CD4-positive, alpha-beta T cell treated with Interleukin-12 subunit alpha and Interleukin-12 subunit beta, for 1 hour (primary cell): Measurements from ENCODE around the gene LACTBL1.

Source experiments
- DNase-seq: peaks from one replicate; pipeline ENCODE4 v3.0.0-alpha.2; 2020

Gene LACTBL1

DNA sequence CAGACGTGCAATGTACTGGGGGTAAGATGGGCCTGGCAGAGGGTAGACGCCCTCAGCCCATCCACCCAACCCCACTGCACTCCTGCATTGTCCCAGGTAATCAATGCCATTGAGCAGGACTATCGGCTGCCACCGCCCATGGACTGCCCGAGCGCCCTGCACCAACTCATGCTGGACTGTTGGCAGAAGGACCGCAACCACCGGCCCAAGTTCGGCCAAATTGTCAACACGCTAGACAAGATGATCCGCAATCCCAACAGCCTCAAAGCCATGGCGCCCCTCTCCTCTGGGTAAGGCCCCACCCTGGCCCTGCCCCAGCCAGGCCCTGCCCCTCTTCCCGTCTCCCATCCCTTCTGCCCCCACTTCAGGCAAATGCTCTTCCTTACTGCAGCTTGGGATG is 62.4 kb downstream of the LACTBL1 start:
- DNase-seq: no peak

DNA sequence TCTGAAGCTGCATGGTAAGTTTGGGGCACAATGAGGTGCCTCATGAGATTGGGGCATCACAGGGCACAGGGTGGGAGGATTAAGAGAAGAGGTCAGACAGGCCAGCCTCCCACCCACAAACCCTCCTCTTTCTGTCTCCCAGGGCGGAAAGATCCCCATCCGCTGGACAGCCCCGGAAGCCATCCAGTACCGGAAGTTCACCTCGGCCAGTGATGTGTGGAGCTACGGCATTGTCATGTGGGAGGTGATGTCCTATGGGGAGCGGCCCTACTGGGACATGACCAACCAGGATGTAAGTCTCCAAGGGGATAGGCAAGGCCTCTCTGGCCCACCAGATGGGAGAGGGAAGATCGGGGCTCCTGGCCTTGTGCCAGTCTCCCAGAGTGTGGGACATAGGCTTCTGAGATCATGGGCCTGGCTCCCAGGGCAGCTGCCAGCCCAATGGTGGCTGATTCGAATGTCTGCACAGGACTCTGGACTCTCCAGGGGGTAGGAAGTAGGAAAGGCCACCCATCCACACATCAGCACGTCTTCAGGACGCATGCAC is 63.7 kb downstream of the LACTBL1 start:
- no peak for DNase-seq

DNA sequence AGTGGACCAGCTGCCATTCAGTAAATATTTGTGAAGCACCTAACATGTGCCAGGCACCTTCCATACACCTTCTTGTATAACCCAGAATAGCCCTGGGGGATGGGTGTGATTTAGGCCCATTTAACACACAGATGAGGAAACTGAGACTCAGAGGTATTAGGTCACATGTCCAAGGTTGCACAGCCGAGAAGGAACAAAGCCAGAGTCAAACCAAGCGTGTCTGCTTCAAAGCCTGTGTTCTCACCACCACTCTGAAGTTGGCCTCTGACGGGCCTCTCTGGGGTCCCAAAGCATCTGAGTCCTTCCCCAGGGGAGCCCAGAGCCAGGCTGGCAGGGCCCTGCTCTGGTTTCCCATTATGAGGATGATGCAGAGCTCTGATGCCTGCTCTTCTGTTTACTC is 65.1 kb downstream of the LACTBL1 start:
- DNase-seq: no peak

DNA sequence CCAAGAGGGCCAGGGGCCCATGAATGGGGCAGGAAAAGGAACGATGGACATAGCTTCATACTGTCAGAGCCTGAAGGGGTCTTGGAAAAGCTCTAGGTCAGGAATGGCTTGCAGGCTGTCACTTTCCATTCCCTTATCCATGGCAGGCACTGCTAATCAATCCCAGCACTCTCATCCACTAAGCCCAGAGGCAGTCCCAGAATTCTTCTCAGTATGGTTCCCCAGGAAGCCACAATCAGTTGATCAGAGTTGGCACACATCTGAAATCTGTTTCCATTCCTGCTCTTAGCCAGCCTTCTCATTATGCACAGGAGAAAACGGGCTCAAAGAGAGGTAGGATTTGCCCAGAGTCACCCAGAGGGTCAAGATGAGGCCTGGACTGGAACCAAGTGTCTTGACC is 65.7 kb downstream of the LACTBL1 start:
- no peak for DNase-seq

GRCh38 chr1:22903113-22903512 is 69.6 kb downstream of the LACTBL1 start:
- no peak for DNase-seq
